IMR-90 (cell line): Measurements from ENCODE around the gene AUTS2. TPM values are rescaled to one million over a fixed set of nuclear protein-coding genes. Genes with fewer than 3 reads are reported as not detected.

ENCODE experiments used
- ATAC-seq: fragments of 200-7000 bp; cut with Tn5 transposase; 2 replicates; pipeline ENCODE4 v1.9.1; 2020; ENCODE audit warnings: low read depth, mild to moderate bottlenecking, moderate library complexity
- BruUV-seq: library from RNA; stranded (reverse); fragments of 400-500 nt; replicated peaks from 2 replicates; lab custom pipeline; 2021; lab: Mats Ljungman, UMichigan
- CTCF ChIA-PET: fragments of 300-600 bp; formaldehyde crosslinking; extraction: SDS; loops from one replicate; lab custom pipeline; 2021; ENCODE audit warnings: antibody characterized with exemption; lab: Yijun Ruan, JAX
- POLR2A ChIA-PET: fragments of 300-600 bp; sonication (Branson Sonifier 250); formaldehyde crosslinking; loops from one replicate; lab custom pipeline; 2022; ENCODE audit warnings: antibody characterized with exemption; ENCODE audit not compliant: unreplicated experiment; lab: Charles Lee
- DNase-seq: peaks from one replicate; pipeline ENCODE4 v3.0.0; 2013
- H2AFZ ChIP-seq: replicated peaks from 2 replicates; pipeline ENCODE3; 2013; ENCODE audit warnings: low read length, mild to moderate bottlenecking; ENCODE audit not compliant: poor library complexity
- H2AK5ac ChIP-seq: 2 replicates; pipeline ENCODE4 v1.6.1; 2013; ENCODE audit warnings: low read depth, low read length, inconsistent platforms
- H2AK9ac ChIP-seq: replicated peaks from 2 replicates; pipeline ENCODE3; 2013; ENCODE audit warnings: mild to moderate bottlenecking, low read depth, low read length, moderate library complexity; ENCODE audit not compliant: poor library complexity
- H2BK120ac ChIP-seq: 2 replicates; pipeline ENCODE4 v1.6.1; 2013; ENCODE audit warnings: low read depth, low read length, inconsistent platforms
- H2BK15ac ChIP-seq: 3 replicates; pipeline ENCODE4 v1.6.1; 2013; ENCODE audit warnings: low read depth, low read length, inconsistent platforms
- H2BK20ac ChIP-seq: 2 replicates; pipeline ENCODE4 v1.6.1; 2013; ENCODE audit warnings: low read depth, mild to moderate bottlenecking, inconsistent platforms, low read length, moderate library complexity
- H2BK5ac ChIP-seq: 2 replicates; pipeline ENCODE4 v1.6.1; 2013; ENCODE audit warnings: mild to moderate bottlenecking, low read depth, low read length, inconsistent platforms; ENCODE audit not compliant: poor library complexity, severe bottlenecking
- H3K14ac ChIP-seq: replicated peaks from 2 replicates; pipeline ENCODE4 v1.6.1; 2013; ENCODE audit warnings: low read depth, low read length, inconsistent platforms
- H3K18ac ChIP-seq: 2 replicates; pipeline ENCODE4 v1.6.1; 2013; ENCODE audit warnings: low read depth, low read length, control low read depth
- H3K23ac ChIP-seq: 2 replicates; pipeline ENCODE4 v1.6.1; 2013; ENCODE audit warnings: low read depth, low read length, inconsistent platforms
- H3K27ac ChIP-seq: 2 replicates; pipeline ENCODE4 v1.5.1; 2013; ENCODE audit warnings: mild to moderate bottlenecking, control low read depth, low read length; ENCODE audit not compliant: insufficient read depth
- H3K27me3 ChIP-seq: 2 replicates; pipeline ENCODE4 v1.6.1; 2013; ENCODE audit warnings: low read length; ENCODE audit not compliant: control insufficient read depth, insufficient read depth
- H3K36me3 ChIP-seq: 2 replicates; pipeline ENCODE4 v1.6.1; 2013; ENCODE audit warnings: low read length, mixed read lengths; ENCODE audit not compliant: control insufficient read depth, insufficient read depth
- H3K4ac ChIP-seq: 2 replicates; pipeline ENCODE4 v1.6.1; 2013; ENCODE audit warnings: low read depth, low read length, inconsistent platforms
- H3K4me1 ChIP-seq: 2 replicates; pipeline ENCODE4 v1.6.1; 2013; ENCODE audit warnings: low read length, mixed read lengths; ENCODE audit not compliant: control insufficient read depth, insufficient read depth
- H3K4me2 ChIP-seq: 2 replicates; pipeline ENCODE4 v1.6.1; 2013; ENCODE audit warnings: low read depth, mild to moderate bottlenecking, control low read depth, low read length, moderate library complexity
- H3K4me3 ChIP-seq: 2 replicates; pipeline ENCODE4 v1.5.1; 2013; ENCODE audit warnings: low read depth, mild to moderate bottlenecking, control low read depth, low read length, moderate library complexity; ENCODE audit not compliant: insufficient read depth
- H3K56ac ChIP-seq: 2 replicates; pipeline ENCODE4 v1.6.1; 2013; ENCODE audit warnings: low read length, inconsistent platforms; ENCODE audit not compliant: insufficient read depth; ENCODE audit errors: extremely low read depth
- H3K79me1 ChIP-seq, 2 experiments: 2 replicates each; pipeline ENCODE4 v1.6.1; 2013; ENCODE audit warnings: low read length in 2 of 2, inconsistent platforms in 1 of 2, low read depth in 1 of 2
- H3K9ac ChIP-seq: 2 replicates; pipeline ENCODE4 v1.6.1; 2013; ENCODE audit warnings: low read depth, low read length, control low read depth
- H3K9me1 ChIP-seq: 2 replicates; pipeline ENCODE4 v1.6.1; 2013; ENCODE audit warnings: low read length, inconsistent platforms; ENCODE audit not compliant: insufficient read depth
- H3K9me3 ChIP-seq: 2 replicates; pipeline ENCODE4 v1.6.1; 2013; ENCODE audit warnings: low read length; ENCODE audit not compliant: control insufficient read depth, insufficient read depth
- H4K20me1 ChIP-seq: 2 replicates; pipeline ENCODE4 v1.6.1; 2013; ENCODE audit warnings: low read length, inconsistent platforms; ENCODE audit not compliant: insufficient read depth
- H4K5ac ChIP-seq: 2 replicates; pipeline ENCODE4 v1.6.1; 2013; ENCODE audit warnings: mild to moderate bottlenecking, low read depth, low read length, control low read depth
- H4K8ac ChIP-seq, 2 experiments: 2 replicates each; pipeline ENCODE4 v1.6.1; 2013; ENCODE audit warnings: low read depth in 2 of 2, low read length in 2 of 2, control low read depth in 1 of 2, inconsistent platforms in 1 of 2
- H4K91ac ChIP-seq: 2 replicates; pipeline ENCODE4 v1.6.1; 2013; ENCODE audit warnings: low read depth, low read length, inconsistent platforms; ENCODE audit not compliant: insufficient read depth
- FOS ChIP-seq: fragments of 150-350 bp; IDR thresholded peaks from 2 replicates; pipeline ENCODE4 v1.6.1; 2016; ENCODE audit warnings: low read depth, low read length
- NFE2L2 ChIP-seq: fragments of 150-350 bp; IDR thresholded peaks from 2 replicates; pipeline ENCODE4 v1.6.1; 2016; ENCODE audit warnings: low read depth, mild to moderate bottlenecking, low read length
- WGBS, 2 experiments: methylation state at CpG; one replicate each; pipeline versions ENCODE4 v1.1.5 to v1.1.7; 2013; ENCODE audit warnings: missing lambda C conversion rate in 2 of 2; ENCODE audit not compliant: insufficient read length in 1 of 2; ENCODE audit errors: extremely low coverage in 2 of 2; 5-methylcytosine and 5-hydroxymethylcytosine counted together
- dilution Hi-C: fragments of 300-500 bp; cut with HindIII; formaldehyde crosslinking; loops from one replicate; pipeline ENCODE4 v1.14.3; 2018; ENCODE audit warnings: low sequenced_read_pairs; ENCODE audit not compliant: unreplicated experiment
- in situ Hi-C: fragments of 300-500 bp; cut with MboI; formaldehyde crosslinking; loops from 3 replicates; pipeline ENCODE4 v1.14.3; 2019; ENCODE audit warnings: low sequenced_read_pairs, inconsistent platforms, mixed read lengths
- intact Hi-C: fragments of 100-400 bp; cut with micrococcal nuclease; formaldehyde crosslinking; loops from 2 replicates; pipeline ENCODE4 v1.10.0; 2022
- polyA plus RNA-seq, 3 experiments: library from polyadenylated mRNA; depleted of rRNA; stranded (reverse); fragments of >200 nt; gene quantifications; 2 replicates each; pipeline ENCODE4 v1.2.3, GENCODE V29; 2012; ENCODE audit warnings: low replicate concordance in 1 of 3
- total RNA-seq: library from RNA; depleted of rRNA; stranded (reverse); fragments of >200 nt; gene quantifications from 2 replicates; pipeline ENCODE4 v1.2.3, GENCODE V29; 2012

Gene AUTS2
- total and polyA plus RNA-seq, 2 of the 4 experiments (the other 2 are of a cell fraction) = 0.90 to 3.0 TPM

DNA sequence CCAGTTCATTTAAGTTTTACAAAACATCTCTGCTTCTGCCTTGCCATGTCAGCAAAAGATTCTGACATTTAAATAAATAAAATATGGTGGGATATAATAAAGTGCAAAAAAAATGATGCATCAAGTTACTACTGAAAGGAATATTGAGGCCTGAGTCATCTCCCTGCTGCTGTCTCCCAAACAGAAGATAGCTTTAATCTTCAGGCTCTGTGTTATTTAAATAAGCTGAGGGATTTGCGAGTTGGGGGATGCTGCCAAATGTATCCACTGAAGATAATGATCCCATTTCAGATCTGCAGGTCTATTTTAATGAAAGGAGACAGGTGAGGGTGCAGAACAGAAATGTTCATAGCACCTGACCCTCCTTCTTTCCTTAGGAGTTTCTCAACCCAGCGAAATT lies 720.8 kb downstream of the AUTS2 start:
- no peak overlapping the region for H3K4ac ChIP-seq
- no peak overlapping the region for H2BK20ac ChIP-seq
- TF ChIP-seq FOS (no peak), NFE2L2 (no peak)
- no peak overlapping the region for H3K23ac ChIP-seq
- no peak overlapping the region for H2BK120ac ChIP-seq
- H3K27me3 ChIP-seq = no peaks in the 10 kb centered on the region
- H2AFZ ChIP-seq = no peak overlapping the region
- in situ Hi-C loops (no loop called here), intact Hi-C loops (no loop called here), dilution Hi-C loops (no loop called here)
- no peak overlapping the region for H3K18ac ChIP-seq
- no peak overlapping the region for H2BK5ac ChIP-seq
- no peak overlapping the region for H3K56ac ChIP-seq
- no peak overlapping the region for H3K4me2 ChIP-seq
- no peak overlapping the region for H3K9ac ChIP-seq
- 0 out of 2 replicates have a peak, but pooled peaks cover 1% of the 10 kb centered on the region for H3K9me3 ChIP-seq
- H2AK5ac ChIP-seq = no peak overlapping the region
- no peaks in the 10 kb centered on the region for H3K79me1 ChIP-seq
- H4K91ac ChIP-seq = no peak overlapping the region
- DNase-seq = no peak
- H3K14ac ChIP-seq = no peak overlapping the region
- CTCF ChIA-PET = no interaction called here
- no peak overlapping the region for H3K4me3 ChIP-seq
- no peaks in the 10 kb centered on the region for H3K9me1 ChIP-seq
- no CpG with 5 or more reads among the region's 2 CpGs for WGBS, 2 experiments
- no peaks in the 10 kb centered on the region for H3K36me3 ChIP-seq
- no peaks in the 10 kb centered on the region for H4K20me1 ChIP-seq
- POLR2A ChIA-PET = no interaction called here
- BruUV-seq = no TSS peak
- no peak overlapping the region for H2BK15ac ChIP-seq
- no peak for ATAC-seq
- no peak overlapping the region for H3K27ac ChIP-seq
- H3K4me1 ChIP-seq = no peaks in the 10 kb centered on the region
- H2AK9ac ChIP-seq = no peak overlapping the region
- H4K8ac ChIP-seq = no peak overlapping the region
- no peak overlapping the region for H4K5ac ChIP-seq
